Fibroblast of mammary gland (primary cell): ENCODE results near the gene RANBP17.
A peak's percentile ranks its signal among the peaks of the same experiment; 100 is the strongest.

Experiments used
- DNase-seq: peaks from one replicate; pipeline ENCODE4 v3.0.0-alpha.2; 2010; ENCODE audit warnings: low read depth
- H3K4me3 ChIP-seq: 2 replicates; pipeline ENCODE4 v1.5.1; 2011; ENCODE audit warnings: low read depth, mild to moderate bottlenecking, low read length, moderate library complexity; ENCODE audit not compliant: control insufficient read depth
- CTCF ChIP-seq: conservative IDR thresholded peaks from 2 replicates; pipeline ENCODE4 v1.5.1; 2011; ENCODE audit warnings: low read depth, low read length, inconsistent platforms; ENCODE audit not compliant: control insufficient read depth, insufficient read depth

The RANBP17 gene

GRCh38 chr5:171201310-171201709, 339.5 kb downstream of the RANBP17 start:
- DNase-seq: no peak
- no peak overlapping the region for H3K4me3 ChIP-seq
- TF ChIP-seq CTCF: no peak

- no peak overlapping the region for H3K4me3 ChIP-seq
- no peak for DNase-seq
- TF ChIP-seq CTCF: no peak
Measured at GRCh38 chr5:171205375-171205774, 343.6 kb downstream of the RANBP17 start.

GRCh38 chr5:171207256-171207847, 345.5 kb downstream of the RANBP17 start:
- H3K4me3 ChIP-seq: no peak overlapping the region
- DNase-seq: peak; percentile 57
- peak; percentile 65 for TF ChIP-seq CTCF

GRCh38 chr5:171221916-171222315, 360.1 kb downstream of the RANBP17 start:
- TF ChIP-seq CTCF: no peak
- no peak for DNase-seq
- no peak overlapping the region for H3K4me3 ChIP-seq

- DNase-seq: no peak
- no peak overlapping the region for H3K4me3 ChIP-seq
- no peak for TF ChIP-seq CTCF
Measured at GRCh38 chr5:171223927-171224326, 362.1 kb downstream of the RANBP17 start.

- TF ChIP-seq CTCF: peak; percentile 34
- peak; percentile 1 for DNase-seq
Measured at GRCh38 chr5:171226096-171226754, 364.4 kb downstream of the RANBP17 start.

More at GRCh38 chr5:171226096-171226754, 364.4 kb downstream of the RANBP17 start:
- H3K4me3 ChIP-seq: no peak overlapping the region
